A673 (cell line): ENCODE data around the gene EXOC1L.

ENCODE experiments used
- EZH2 ChIP-seq: fragments of 200-600 bp; sonication (generic); IDR thresholded peaks from 2 replicates; pipeline ENCODE4 v1.6.1; 2017; ENCODE audit warnings: borderline replicate concordance, low read depth, mild to moderate bottlenecking, mixed read lengths, antibody characterized with exemption, low read length; ENCODE audit not compliant: poor library complexity, severe bottlenecking
- TF ChIP-seq, protein P1 (sequence below): fragments of 300-800, 200-600 bp; sonication (generic); conservative IDR thresholded peaks from 2 replicates; pipeline ENCODE4 v1.5.1; 2017; ENCODE audit warnings: low read depth, mild to moderate bottlenecking, antibody characterized with exemption, low read length, moderate library complexity, mixed read lengths

DNA sequence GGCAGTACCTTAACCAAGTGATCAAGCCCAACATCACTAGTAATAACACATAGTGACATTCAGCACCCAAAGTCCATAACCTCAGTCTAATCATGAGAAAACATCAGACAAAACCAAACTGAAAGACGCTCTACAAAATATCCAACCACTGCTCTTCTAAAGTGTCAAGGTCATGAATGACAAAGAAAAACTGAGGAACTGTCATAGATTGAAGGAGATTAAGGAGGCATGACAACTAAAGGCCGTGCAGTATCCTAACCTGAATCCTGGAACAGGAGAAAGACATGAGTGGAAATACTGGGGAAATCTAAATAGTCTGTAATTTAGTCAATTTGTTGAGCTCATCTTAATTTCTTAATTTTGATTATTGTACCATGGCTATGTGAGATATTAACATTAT is 38.2 kb upstream of the EXOC1L start:
- TF ChIP-seq, protein P1, sequence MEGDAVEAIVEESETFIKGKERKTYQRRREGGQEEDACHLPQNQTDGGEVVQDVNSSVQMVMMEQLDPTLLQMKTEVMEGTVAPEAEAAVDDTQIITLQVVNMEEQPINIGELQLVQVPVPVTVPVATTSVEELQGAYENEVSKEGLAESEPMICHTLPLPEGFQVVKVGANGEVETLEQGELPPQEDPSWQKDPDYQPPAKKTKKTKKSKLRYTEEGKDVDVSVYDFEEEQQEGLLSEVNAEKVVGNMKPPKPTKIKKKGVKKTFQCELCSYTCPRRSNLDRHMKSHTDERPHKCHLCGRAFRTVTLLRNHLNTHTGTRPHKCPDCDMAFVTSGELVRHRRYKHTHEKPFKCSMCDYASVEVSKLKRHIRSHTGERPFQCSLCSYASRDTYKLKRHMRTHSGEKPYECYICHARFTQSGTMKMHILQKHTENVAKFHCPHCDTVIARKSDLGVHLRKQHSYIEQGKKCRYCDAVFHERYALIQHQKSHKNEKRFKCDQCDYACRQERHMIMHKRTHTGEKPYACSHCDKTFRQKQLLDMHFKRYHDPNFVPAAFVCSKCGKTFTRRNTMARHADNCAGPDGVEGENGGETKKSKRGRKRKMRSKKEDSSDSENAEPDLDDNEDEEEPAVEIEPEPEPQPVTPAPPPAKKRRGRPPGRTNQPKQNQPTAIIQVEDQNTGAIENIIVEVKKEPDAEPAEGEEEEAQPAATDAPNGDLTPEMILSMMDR: no peak
- no peak for TF ChIP-seq EZH2
